ENCODE data around the gene GIMAP2. TPM values are rescaled to one million over a fixed set of nuclear protein-coding genes. Genes with fewer than 3 reads are reported as not detected.
"Not testable (repeated sequence)": the region's sequence is repeated elsewhere in the genome, so short reads cannot be mapped to it uniquely, and the experiment has no call there.

The GIMAP2 gene
- polyA plus RNA-seq, 1 experiment: 0.10 TPM

DNA sequence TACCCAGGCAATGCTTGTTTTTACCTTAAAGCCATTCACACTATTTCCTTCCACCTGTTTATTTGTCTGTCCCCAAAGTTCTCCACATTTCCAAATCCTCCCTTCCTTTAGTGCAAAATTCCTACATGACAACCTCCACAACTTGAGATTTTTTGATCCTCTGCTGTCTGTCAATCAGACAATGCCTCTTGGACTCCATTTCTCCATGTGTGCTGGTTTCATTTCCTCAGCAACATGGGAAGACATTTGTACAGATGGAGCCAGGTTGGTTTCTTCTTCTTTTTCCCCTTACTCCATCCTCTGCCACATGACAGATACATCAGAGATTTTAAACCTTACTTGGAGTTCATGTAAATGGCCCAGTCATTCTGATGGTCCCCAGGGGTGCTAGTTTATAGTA, 19.1 kb upstream of the GIMAP2 start:
- H3K4me3 ChIP-seq (ENCODE audit: low read depth, low read length): no peak overlapping the region
- H3K9me3 ChIP-seq (ENCODE audit: control insufficient read depth, insufficient read depth, low read length): peaks cover 21% of the 10 kb centered on the region
- TF ChIP-seq, protein P1, sequence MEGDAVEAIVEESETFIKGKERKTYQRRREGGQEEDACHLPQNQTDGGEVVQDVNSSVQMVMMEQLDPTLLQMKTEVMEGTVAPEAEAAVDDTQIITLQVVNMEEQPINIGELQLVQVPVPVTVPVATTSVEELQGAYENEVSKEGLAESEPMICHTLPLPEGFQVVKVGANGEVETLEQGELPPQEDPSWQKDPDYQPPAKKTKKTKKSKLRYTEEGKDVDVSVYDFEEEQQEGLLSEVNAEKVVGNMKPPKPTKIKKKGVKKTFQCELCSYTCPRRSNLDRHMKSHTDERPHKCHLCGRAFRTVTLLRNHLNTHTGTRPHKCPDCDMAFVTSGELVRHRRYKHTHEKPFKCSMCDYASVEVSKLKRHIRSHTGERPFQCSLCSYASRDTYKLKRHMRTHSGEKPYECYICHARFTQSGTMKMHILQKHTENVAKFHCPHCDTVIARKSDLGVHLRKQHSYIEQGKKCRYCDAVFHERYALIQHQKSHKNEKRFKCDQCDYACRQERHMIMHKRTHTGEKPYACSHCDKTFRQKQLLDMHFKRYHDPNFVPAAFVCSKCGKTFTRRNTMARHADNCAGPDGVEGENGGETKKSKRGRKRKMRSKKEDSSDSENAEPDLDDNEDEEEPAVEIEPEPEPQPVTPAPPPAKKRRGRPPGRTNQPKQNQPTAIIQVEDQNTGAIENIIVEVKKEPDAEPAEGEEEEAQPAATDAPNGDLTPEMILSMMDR (IDR thresholded peaks at IDR 0.05; ENCODE audit: low read depth, low read length): no peak
- POLR2A ChIA-PET: no interaction called here
- CTCF ChIA-PET: no interaction called here
- no peaks in the 10 kb centered on the region for H3K27me3 ChIP-seq (ENCODE audit: control insufficient read depth, insufficient read depth, low read length)
- no peak overlapping the region for H3K27ac ChIP-seq (ENCODE audit: low read depth, low read length)
- no peak for DNase-seq (ENCODE audit: low read depth, low spot score)

DNA sequence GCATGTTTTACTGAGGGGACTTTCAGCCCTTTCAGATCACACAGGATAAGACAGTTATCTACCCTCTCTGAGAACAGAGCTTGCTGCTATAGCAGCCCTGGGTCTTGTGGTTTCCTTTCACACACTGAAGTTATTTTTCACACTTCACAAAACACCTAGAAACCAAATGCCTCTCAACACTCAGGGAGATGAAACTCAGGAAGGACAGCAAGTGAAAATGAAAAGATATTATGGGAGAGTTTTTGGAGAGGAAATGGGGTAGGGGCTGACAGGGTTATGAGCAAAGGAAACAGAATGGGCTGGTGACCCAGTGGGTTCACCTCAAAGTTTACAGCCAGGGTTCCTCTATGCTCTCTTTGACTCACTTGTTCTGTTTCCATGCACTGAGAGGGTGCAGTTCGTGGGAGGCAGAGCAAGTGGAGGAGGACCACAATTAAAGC, 17.0 kb upstream of the GIMAP2 start:
- TF ChIP-seq, protein P1 (IDR thresholded peaks at IDR 0.05; ENCODE audit: low read depth, low read length): no peak
- H3K9me3 ChIP-seq (ENCODE audit: control insufficient read depth, insufficient read depth, low read length): peaks cover 21% of the 10 kb centered on the region
- H3K27ac ChIP-seq (ENCODE audit: low read depth, low read length): no peak overlapping the region
- no peak overlapping the region for H3K4me3 ChIP-seq (ENCODE audit: low read depth, low read length)
- POLR2A ChIA-PET: no interaction called here
- no peaks in the 10 kb centered on the region for H3K27me3 ChIP-seq (ENCODE audit: control insufficient read depth, insufficient read depth, low read length)
- CTCF ChIA-PET: no interaction called here
- no peak for DNase-seq (ENCODE audit: low read depth, low spot score)

DNA sequence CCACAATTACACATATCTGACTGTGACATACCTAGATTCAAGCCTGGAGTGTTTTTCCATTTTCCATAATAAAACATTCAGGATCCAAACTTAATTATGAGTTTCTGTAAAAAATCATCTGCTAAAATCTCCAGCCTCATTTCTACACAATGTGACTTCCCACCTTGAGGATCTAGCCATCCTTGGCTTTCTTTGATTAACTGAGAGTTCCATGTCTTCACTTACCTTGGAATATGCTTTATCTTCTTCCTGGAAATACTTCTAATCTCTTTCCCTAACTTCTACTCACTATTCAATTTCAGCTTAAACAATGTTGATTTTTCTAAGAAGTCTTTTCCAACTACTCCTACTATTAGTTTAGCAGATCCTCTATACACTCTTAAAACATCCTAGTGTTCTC, 16.5 kb upstream of the GIMAP2 start:
- peaks cover 16% of the 10 kb centered on the region for H3K9me3 ChIP-seq (ENCODE audit: control insufficient read depth, insufficient read depth, low read length)
- no peaks in the 10 kb centered on the region for H3K27me3 ChIP-seq (ENCODE audit: control insufficient read depth, insufficient read depth, low read length)
- no peak overlapping the region for H3K27ac ChIP-seq (ENCODE audit: low read depth, low read length)
- CTCF ChIA-PET: no interaction called here
- no peak for DNase-seq (ENCODE audit: low read depth, low spot score)
- TF ChIP-seq, protein P1 (IDR thresholded peaks at IDR 0.05; ENCODE audit: low read depth, low read length): no peak
- H3K4me3 ChIP-seq (ENCODE audit: low read depth, low read length): no peak overlapping the region
- POLR2A ChIA-PET: no interaction called here

DNA sequence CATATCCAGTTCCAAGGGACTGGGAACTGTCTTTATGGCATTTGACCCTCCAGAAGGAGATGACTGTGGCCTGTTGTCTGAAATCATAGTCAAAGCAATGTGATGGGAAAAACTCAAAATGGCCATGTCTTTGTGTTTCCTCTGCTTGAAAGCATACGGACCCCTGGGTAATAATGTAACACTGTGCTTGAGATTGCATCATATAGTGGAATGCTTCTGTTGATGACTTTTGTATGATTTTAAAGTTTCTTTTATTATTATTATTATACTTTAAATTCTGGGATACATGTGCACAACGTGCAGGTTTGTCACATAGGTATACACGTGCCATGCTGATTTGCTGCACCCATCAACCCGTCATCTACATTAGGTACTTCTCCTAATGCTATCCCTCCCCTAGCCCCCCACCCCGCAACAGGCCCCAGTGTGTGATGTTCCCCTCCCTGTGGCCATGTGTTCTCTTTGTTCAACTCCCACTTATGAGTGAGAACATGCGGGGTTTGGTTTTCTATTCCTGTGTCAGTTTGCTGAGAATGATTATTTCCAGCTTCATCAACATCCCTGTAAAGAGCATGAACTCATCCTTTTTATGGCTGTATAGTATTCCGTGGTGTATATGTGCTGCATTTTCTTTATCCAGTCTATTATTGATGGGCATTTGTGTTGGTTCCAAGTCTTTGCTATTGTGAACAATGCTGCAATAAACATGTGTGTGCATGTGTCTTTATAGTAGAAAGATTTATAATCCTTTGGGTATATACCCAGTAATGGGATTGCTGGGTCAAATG, 13.5 kb upstream of the GIMAP2 start:
- H3K4me3 ChIP-seq (ENCODE audit: low read depth, low read length); H3K27ac ChIP-seq (ENCODE audit: low read depth, low read length); DNase-seq (ENCODE audit: low read depth, low spot score); POLR2A ChIA-PET; H3K27me3 ChIP-seq (ENCODE audit: control insufficient read depth, insufficient read depth, low read length); H3K9me3 ChIP-seq (ENCODE audit: control insufficient read depth, insufficient read depth, low read length); CTCF ChIA-PET: not testable (repeated sequence)

DNA sequence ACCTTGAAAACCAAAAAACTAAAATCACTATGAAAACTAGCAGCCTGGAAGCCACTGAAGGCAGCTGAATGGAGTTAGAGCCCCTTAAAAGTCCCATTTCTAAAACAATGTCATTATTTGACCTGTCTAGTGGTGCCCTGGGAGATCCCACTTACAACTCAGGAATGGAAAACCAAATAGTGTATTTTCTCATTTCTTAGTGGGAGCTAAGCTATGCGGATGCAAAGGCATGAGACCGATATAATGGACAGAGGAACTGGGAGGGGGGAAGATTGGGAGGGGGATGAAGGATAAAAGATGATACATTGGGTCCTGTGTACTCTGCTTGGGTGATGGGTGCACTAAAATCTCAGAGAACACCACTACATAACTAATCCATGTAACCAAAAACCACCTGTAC, 9.8 kb upstream of the GIMAP2 start:
- no peaks in the 10 kb centered on the region; the same call in 1 of the 2 replicates for H3K9me3 ChIP-seq (ENCODE audit: control insufficient read depth, insufficient read depth, low read length)
- ChIA-PET POLR2A (no interaction called here), CTCF (no interaction called here)
- DNase-seq (ENCODE audit: low read depth, low spot score): no peak
- TF ChIP-seq, protein P1 (IDR thresholded peaks at IDR 0.05; ENCODE audit: low read depth, low read length): no peak
- H3K4me3 ChIP-seq (ENCODE audit: low read depth, low read length): no peak overlapping the region
- H3K27ac ChIP-seq (ENCODE audit: low read depth, low read length): no peak overlapping the region
- no peaks in the 10 kb centered on the region for H3K27me3 ChIP-seq (ENCODE audit: control insufficient read depth, insufficient read depth, low read length)

DNA sequence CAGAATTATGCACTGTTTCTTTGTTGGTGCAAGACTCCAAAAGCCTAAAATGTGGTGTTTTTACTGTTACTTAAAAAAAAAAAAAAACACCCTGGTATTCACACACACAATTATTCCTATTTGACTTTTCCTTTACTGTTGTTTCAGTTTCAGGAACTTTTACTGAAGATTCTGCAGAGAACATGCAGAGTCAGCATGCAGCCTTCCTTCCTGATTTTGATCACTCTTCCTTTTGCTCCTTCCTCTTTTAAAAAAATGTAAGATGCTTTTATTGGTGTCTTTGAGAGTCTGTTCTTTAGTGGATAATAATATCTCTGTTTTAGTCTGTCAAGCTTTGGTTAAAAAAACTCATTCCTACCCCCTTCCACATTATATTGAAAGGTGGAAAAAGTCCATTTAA, 9.2 kb upstream of the GIMAP2 start:
- POLR2A ChIA-PET; H3K27me3 ChIP-seq (ENCODE audit: control insufficient read depth, insufficient read depth, low read length); DNase-seq (ENCODE audit: low read depth, low spot score); H3K27ac ChIP-seq (ENCODE audit: low read depth, low read length); H3K4me3 ChIP-seq (ENCODE audit: low read depth, low read length); H3K9me3 ChIP-seq (ENCODE audit: control insufficient read depth, insufficient read depth, low read length); CTCF ChIA-PET: not testable (repeated sequence)

DNA sequence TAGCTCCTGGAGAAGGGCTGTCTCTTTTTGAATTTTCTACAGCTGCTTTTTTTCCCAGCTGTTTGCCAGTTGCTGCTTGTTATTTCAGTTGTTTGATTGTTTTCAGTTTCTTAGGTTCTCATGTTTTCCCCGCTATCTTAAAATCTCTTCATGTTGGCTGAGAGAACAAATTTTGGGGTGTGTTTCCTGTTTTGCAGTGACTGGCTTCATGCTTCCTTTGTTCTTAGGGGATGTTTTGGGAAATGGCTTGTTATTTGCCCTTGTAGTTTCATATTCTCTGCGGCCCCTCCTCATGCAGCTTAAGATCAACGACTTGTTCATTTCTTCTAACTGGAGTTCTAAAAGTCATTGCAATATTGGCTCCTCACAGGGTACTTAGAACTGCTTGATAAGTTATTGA, 8.7 kb upstream of the GIMAP2 start:
- POLR2A ChIA-PET: not testable (repeated sequence)

DNA sequence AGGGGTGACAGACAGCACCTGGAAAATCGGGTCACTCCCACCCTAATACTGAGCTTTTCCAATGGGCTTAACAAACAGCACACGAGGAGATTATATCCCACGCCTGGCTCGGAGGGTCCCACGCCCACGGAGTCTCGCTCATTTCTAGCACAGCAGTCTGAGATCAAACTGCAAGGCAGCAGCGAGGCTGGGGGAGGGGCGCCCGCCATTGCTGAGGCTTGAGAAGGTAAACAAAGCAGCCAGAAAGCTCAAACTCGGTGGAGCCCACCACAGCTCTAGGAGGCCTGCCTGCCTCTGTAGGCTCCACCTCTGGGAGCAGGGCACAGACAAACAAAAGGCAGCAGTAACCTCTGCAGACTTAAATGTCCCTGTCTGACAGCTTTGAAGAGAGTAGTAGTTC, 6.9 kb upstream of the GIMAP2 start:
- H3K27me3 ChIP-seq (ENCODE audit: control insufficient read depth, insufficient read depth, low read length); H3K27ac ChIP-seq (ENCODE audit: low read depth, low read length); H3K9me3 ChIP-seq (ENCODE audit: control insufficient read depth, insufficient read depth, low read length); H3K4me3 ChIP-seq (ENCODE audit: low read depth, low read length); CTCF ChIA-PET; DNase-seq (ENCODE audit: low read depth, low spot score); POLR2A ChIA-PET: not testable (repeated sequence)

More for the DNA sequence above, 8.7 kb upstream of the GIMAP2 start:
- DNase-seq (ENCODE audit: low read depth, low spot score); CTCF ChIA-PET; H3K27ac ChIP-seq (ENCODE audit: low read depth, low read length); H3K4me3 ChIP-seq (ENCODE audit: low read depth, low read length); H3K9me3 ChIP-seq (ENCODE audit: control insufficient read depth, insufficient read depth, low read length); H3K27me3 ChIP-seq (ENCODE audit: control insufficient read depth, insufficient read depth, low read length): not testable (repeated sequence)

DNA sequence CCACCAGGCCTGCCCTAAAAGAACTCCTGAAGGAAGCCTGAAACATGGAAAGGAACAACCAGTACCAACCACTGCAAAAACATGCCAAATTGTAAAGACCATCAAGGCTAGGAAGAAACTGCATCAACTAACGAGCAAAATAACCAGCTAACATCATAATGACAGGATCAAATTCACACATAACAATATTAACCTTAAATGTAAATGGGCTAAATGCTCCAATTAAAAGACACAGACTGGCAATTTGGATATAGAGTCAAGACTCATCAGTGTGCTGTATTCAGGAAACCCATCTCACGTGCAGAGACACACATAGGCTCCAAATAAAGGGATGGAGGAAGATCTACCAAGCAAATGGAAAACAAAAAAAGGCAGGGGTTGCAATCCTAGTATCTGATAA, 5.1 kb upstream of the GIMAP2 start:
- DNase-seq (ENCODE audit: low read depth, low spot score); POLR2A ChIA-PET; CTCF ChIA-PET; H3K27me3 ChIP-seq (ENCODE audit: control insufficient read depth, insufficient read depth, low read length); H3K9me3 ChIP-seq (ENCODE audit: control insufficient read depth, insufficient read depth, low read length); H3K4me3 ChIP-seq (ENCODE audit: low read depth, low read length); H3K27ac ChIP-seq (ENCODE audit: low read depth, low read length): not testable (repeated sequence)

All from AG04450 (cell line).